Parathyroid adenoma (tissue), 2 donors: Measurements from ENCODE around the gene CDH13.

Source experiments
- H2AFZ ChIP-seq: fragments of 300-600 bp; sonication (generic); one replicate; pipeline ENCODE4 v1.7.0; 2017; ENCODE audit warnings: antibody characterized with exemption, mild to moderate bottlenecking
- H3K27ac ChIP-seq: fragments of 300-600 bp; sonication (generic); one replicate; pipeline ENCODE4 v1.7.0; 2017
- H3K27me3 ChIP-seq: fragments of 300-600 bp; sonication (generic); one replicate; pipeline ENCODE4 v1.7.0; 2017; ENCODE audit warnings: low read length; ENCODE audit not compliant: control insufficient read depth, insufficient read depth
- H3K36me3 ChIP-seq: fragments of 300-600 bp; sonication (generic); one replicate; pipeline ENCODE4 v1.7.0; 2017; ENCODE audit warnings: low read length; ENCODE audit not compliant: control insufficient read depth, insufficient read depth
- H3K4me1 ChIP-seq: fragments of 300-600 bp; sonication (generic); one replicate; pipeline ENCODE4 v1.7.0; 2017; ENCODE audit warnings: control low read depth
- H3K4me2 ChIP-seq: fragments of 300-600 bp; sonication (generic); one replicate; pipeline ENCODE4 v1.7.0; 2017; ENCODE audit warnings: low read length
- H3K4me3 ChIP-seq: fragments of 300-600 bp; sonication (generic); one replicate; pipeline ENCODE4 v1.7.0; 2017; ENCODE audit warnings: low read depth, low read length
- H3K79me2 ChIP-seq: fragments of 300-600 bp; sonication (generic); one replicate; pipeline ENCODE4 v1.7.0; 2017; ENCODE audit warnings: control low read depth
- H3K9ac ChIP-seq: fragments of 300-600 bp; sonication (generic); one replicate; pipeline ENCODE4 v1.7.0; 2017; ENCODE audit warnings: mild to moderate bottlenecking
- H3K9me3 ChIP-seq: fragments of 300-600 bp; sonication (generic); one replicate; pipeline ENCODE4 v1.7.0; 2017; ENCODE audit warnings: low read length; ENCODE audit not compliant: control insufficient read depth
- CTCF ChIP-seq: fragments of 300-600 bp; sonication (generic); IDR thresholded peaks from one replicate; pipeline ENCODE4 v1.7.0; 2017; ENCODE audit warnings: antibody characterized with exemption, mild to moderate bottlenecking
- donor health status: primary hyperparathyroidism.

Gene CDH13

DNA sequence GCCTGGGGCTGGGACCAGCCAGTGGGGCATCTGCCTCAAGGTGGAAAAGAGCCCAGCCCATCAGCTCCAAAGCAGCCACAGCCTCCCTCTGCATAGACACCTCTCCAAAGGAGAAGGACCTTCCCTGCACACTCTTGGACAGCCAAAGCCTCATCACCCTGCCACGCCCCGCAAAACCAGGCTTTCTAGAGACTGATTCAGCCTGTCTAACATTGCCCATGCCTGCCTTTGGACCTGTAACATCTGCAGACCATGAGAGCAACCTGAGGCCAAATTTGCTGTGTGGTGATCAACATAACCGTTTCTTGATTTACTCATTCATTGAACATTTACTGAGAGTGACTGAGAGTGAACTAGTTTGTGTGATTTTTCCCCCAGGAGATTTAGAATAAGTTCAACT, 961.3 kb downstream of the CDH13 start:
- no peaks in the 10 kb centered on the region for H3K79me2 ChIP-seq
- no peaks in the 10 kb centered on the region for H3K27me3 ChIP-seq
- H2AFZ ChIP-seq, result no peak overlapping the region
- TF ChIP-seq CTCF, result no peak
- no peaks in the 10 kb centered on the region for H3K4me1 ChIP-seq
- no peak overlapping the region for H3K4me2 ChIP-seq
- no peak overlapping the region for H3K4me3 ChIP-seq
- H3K9ac ChIP-seq, result no peak overlapping the region
- H3K9me3 ChIP-seq, result no peaks in the 10 kb centered on the region
- no peaks in the 10 kb centered on the region for H3K36me3 ChIP-seq
- H3K27ac ChIP-seq, result no peak overlapping the region

- Histone ChIP-seq H3K4me3 (no peak overlapping the region), H3K4me1 (no peaks in the 10 kb centered on the region), H3K27ac (no peak overlapping the region), H2AFZ (no peak overlapping the region), H3K36me3 (no peaks in the 10 kb centered on the region), H3K9ac (no peak overlapping the region), H3K4me2 (no peak overlapping the region), H3K79me2 (no peaks in the 10 kb centered on the region), H3K9me3 (no peaks in the 10 kb centered on the region), H3K27me3 (no peaks in the 10 kb centered on the region)
- no peak for TF ChIP-seq CTCF
These were observed 962.8 kb downstream of the CDH13 start for GRCh38 chr16:83589576-83589975.

DNA sequence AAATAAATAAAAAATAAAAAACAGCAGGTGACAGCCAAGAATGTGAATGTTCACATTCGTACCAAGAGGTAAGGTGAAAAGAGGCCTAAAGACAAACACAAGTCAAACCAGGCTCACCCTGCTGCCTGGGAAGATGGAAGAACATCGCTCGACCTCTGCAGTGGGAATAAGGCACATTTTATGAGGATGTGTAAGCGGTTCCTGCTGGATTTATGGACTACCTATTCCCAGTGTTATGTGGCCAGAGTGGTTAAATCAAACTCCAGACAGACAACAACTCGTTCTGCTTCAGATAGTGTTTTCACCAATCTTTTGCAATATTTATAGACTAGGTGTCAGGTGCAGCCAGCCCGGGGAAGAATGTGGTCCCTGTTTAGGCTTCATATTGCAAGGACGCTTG, 966.0 kb downstream of the CDH13 start:
- H3K4me1 ChIP-seq, result no peaks in the 10 kb centered on the region
- H3K4me3 ChIP-seq, result no peak overlapping the region
- no peaks in the 10 kb centered on the region for H3K9me3 ChIP-seq
- no peak overlapping the region for H3K4me2 ChIP-seq
- no peak for TF ChIP-seq CTCF
- no peak overlapping the region for H2AFZ ChIP-seq
- H3K27ac ChIP-seq, result no peak overlapping the region
- H3K79me2 ChIP-seq, result no peaks in the 10 kb centered on the region
- no peak overlapping the region for H3K9ac ChIP-seq
- H3K36me3 ChIP-seq, result no peaks in the 10 kb centered on the region
- no peaks in the 10 kb centered on the region for H3K27me3 ChIP-seq

GRCh38 chr16:83599789-83600462, 973.2 kb downstream of the CDH13 start:
- no peak for TF ChIP-seq CTCF
- no peaks in the 10 kb centered on the region for H3K9me3 ChIP-seq
- no peaks in the 10 kb centered on the region for H3K79me2 ChIP-seq
- no peak overlapping the region for H2AFZ ChIP-seq
- no peaks in the 10 kb centered on the region for H3K27me3 ChIP-seq
- no peak overlapping the region for H3K27ac ChIP-seq
- H3K4me1 ChIP-seq, result no peaks in the 10 kb centered on the region
- H3K4me3 ChIP-seq, result no peak overlapping the region
- no peaks in the 10 kb centered on the region for H3K36me3 ChIP-seq
- no peak overlapping the region for H3K9ac ChIP-seq
- H3K4me2 ChIP-seq, result no peak overlapping the region
